ENCODE measurements around the gene IL31.
"Not testable (repeated sequence)": the region's sequence is repeated elsewhere in the genome, so short reads cannot be mapped to it uniquely, and the experiment has no call there.

The IL31 gene

DNA sequence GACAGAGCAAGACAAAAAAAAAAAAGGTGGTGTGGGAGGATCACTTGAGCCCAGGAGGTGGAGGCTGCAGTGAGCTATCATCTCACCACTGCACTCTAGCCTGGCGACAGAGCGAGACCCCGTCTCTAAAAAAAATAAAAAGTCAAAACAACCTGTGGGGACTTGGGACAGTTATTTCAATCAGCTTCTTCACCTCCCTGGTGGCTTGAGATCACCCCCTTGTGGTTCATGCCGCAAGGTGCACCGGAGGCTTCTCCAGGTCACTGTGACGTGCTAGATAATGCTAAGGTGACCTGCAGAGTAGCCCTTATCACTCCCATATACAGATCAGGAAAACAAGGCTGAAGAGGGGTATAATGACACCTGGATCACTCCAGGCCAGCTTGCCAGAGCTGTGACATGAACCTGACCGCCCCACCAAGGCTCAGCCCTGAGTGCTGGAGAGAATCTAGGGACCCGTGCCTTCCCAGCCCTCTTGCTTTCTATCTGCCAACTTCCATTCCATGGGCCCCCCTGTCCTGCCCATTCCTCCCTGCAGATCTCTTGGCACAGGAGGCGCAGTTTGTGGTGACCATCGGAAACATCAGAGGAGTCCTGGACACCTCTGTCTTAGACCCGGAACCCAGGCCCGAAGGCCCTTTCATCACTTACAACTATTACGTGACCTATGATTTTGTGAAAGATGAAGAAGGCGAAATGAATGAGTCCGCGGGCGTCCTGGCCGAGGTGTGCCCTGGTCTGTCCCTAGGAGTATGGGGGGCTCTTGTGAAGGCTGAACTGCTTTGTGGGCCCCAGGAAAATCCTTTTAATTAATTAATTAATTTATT lies 17.0 kb upstream of the IL31 start:
- FAIRE-seq: no peak

DNA sequence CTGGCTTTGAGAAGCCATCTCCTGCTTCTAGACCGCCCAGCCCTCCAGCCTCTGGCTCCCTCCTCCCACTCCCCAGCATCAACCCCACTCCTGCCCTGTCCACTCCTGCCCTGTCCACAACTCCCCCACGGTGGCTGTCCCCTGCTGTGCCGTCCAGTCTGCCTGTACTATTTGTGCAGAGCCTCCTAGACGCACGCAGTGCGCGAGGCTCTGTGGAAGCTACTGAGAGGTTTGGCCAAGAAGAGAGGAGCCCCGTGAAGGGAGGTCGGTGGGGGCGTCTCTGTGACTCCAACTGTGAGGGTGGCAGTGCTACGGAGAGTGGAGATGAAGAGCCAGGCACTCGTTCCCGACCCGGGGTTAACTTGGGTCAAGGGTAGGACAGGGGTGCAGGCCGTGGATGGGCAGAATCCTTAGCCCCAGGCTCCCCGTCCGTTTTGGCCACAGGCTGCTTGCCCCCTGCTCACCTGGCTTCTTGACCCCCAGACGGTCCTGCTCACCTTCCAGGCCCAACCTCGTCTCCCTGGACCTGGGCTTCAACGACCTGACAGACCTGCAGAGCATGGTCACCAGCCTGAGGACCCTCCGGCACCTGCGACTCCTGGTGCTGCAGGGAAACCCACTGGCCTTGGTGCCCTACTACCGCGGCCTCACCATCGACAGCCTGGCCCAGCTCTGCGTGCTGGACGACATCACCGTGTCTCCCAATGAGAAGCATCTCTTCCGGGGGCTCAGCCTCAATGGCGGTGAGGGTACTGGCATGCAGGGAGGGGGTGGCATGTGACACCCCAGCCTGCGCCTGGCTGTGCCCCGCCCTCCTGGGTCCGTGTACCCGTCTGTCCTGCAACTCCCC lies 15.8 kb upstream of the IL31 start:
- no peak for FAIRE-seq

DNA sequence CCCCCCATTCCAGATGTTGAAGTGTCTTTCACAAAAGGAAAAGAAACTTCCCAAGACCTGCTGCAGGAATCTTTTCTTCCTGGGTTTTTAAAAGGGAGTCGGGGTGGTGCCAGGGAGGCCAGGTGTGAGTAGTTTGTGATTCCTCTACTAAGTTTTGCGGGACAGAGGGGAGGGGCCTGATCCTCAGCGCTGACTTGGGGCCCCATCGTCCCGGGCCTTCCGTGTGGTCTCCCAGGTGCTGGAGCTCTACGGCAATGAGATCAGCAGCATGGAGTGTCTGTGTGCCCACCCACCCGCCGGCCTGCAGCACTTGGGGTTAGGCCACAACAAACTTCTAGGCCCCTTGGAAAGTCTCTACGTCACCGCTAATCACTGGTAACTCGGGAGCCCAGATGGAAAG lies 13.4 kb upstream of the IL31 start:
- no peak for FAIRE-seq

DNA sequence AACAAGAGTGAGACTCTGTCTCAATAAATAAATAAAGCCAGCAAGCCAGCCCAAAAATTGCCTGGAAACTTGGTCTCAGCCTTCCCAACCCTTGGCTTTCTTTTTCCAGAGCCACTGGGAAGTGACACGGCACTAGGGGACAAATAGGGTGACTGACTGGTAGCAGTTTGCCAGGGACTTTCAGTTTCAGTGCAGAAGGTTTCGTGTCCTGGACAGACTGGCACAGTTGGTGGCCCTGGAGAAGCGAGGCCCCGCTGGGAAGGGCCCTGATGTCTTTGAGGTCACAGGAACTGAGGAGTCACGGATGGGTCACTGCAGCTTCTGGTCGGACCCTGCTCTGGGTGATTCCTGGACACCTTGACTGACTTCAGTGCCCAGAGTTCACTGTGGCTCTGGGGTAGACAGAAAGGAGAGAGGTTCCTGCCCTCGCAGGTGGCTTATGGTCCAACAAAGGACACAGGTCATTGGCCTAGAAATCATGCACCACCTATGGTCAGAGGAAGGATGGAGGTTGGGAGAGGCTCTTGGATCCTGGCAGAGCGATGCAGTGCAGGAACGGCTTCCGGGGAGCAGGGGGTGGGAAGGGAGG lies 11.6 kb upstream of the IL31 start:
- no peak for FAIRE-seq

DNA sequence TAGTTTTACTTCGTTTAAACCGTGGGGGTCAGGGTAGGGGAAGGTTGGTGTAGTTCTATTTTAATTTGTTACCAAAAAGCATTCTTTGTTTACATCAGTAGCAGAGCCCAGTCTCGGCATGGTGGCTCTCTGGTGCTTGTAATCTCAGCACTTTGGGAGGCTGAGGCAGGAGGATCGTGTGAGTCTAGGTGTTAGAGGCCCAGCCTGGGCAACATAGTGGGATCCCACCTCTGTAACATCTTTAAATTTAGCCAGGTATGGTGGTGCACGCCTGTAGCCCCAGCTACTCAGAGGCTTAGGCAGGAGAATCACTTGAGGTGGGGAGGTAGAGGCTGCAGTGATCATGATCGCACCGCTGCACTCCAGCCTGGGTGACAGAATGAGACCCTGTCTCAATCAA lies 11.1 kb upstream of the IL31 start:
- FAIRE-seq: no peak

DNA sequence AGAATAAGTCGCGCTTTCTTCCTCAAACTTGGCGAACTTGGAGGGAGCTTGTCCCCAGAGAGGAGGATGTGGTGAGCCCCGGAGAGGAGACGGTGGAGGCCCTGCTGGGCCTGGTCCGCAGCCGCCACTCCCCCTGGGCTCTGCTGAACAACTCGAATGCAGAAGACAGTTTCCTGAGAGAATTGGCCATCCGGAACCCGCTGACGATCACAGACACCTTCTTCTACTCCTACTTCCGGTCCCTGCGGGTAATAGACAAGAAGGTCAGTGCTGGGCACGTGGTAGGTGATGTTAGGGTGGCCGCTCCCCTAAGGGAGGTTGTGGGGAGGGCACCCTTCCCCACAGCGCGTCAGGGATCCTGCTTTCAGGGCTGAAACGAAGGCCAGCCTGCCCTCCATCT lies 10.5 kb upstream of the IL31 start:
- FAIRE-seq: no peak

DNA sequence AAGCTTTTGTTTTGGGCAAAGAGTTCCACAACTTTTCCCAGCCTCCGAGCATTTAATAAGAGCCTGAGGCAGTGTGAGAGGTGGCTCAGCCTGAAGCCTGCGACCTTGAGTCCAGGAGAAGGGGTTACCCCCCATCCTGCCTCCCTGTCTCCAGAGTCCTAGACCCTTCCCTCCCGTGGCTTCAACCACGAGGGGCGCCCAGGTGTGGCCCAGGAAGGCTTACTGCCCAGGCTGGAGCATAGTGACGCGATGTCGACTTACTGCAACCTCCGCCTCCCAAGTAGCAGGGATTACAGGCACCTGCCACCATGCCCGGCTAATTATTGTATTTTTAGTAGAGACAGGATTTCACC lies 9.5 kb upstream of the IL31 start:
- FAIRE-seq: no peak

DNA sequence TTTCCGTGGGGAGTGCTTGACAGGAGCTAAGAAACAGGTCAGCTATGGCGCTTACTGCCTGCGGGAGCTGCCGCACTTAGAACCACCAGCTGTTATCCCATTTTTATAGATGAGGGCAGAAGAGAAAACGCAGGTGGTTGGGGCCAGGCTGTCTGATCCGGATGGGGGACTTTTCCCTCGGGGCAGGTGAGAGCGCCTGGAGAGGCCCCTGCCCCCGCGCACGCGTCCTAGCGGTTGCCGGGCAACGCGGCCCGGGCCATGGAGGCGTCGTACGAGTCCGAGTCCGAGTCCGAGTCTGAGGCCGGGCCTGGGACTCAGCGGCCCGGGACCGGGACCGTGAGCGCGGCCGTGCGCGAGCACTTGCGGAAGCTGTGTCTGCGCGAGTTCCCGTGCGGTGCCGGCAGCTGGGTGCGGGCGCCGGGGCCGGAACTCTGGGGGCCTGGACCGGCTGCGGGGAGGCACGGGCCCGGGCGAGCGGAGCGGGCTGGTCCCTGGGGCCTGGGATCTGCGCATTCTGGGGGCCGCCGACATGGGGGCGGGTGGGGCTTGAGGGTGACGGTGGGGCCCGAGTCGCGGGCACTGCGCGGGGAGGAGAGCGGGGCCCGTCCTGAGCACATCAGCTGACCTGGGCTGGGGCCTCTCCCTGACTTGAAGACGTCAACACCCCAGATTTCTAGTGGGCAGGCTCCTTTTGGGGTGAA lies 9.0 kb upstream of the IL31 start, which contains the start of gene LRRC43:
Gene LRRC43 (plus strand): TSS at position 237 of the 701 bp plus-strand sequence. CDS start 22 bp downstream, at position 259.
- no peak for FAIRE-seq

DNA sequence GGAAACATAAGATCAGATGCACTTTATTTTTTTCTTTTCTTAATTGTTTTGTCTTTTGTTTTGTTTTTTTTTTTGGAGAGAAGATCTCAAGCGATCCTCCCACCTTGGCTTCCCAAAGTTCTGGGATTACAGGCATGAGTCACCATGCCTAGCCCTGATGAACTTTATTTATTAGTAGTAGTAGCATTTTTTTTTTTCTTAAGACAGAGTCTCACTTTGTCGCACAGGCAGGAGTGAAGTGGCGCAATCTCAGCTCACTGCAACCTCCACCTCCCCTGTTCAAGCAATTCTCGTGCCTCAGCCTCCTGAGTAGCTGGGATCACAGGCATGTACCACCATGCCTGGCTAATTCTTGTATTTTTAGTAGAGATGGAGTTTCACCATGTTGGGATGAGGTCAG lies 2.5 kb upstream of the IL31 start:
- FAIRE-seq: not testable (repeated sequence)

DNA sequence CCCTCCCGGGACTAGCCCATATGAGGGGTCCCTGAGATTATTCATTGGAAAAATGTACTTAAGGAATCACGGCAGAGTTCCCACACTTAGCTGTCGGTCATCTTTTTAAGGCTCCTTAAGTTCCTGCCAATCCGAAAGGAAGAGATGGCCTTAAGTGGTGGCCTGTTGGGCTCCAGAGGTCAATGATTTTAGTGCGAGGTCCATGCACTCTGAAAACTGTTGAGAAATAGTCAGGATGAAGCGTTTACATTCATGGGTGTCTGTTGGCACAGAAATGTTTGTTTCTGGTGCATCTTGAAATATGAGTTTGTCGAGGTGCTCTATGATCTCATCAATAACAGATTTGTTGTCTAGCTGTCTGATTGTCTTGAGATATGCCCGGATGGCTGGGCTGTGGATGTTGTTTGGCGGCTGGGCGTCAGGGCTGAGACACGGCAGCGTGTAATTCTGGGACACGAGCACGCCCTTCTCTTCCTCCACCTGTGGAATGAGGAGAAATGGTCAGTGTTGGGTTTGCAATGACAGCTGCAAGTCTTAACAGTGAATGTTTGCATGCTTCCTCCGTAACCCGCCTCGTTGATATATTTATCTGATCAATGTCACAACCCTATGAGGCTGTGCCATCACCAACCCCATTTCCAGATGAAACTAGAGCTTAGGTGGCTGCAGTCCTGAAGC lies 1.6 kb downstream of the IL31 start:
- FAIRE-seq: no peak

DNA sequence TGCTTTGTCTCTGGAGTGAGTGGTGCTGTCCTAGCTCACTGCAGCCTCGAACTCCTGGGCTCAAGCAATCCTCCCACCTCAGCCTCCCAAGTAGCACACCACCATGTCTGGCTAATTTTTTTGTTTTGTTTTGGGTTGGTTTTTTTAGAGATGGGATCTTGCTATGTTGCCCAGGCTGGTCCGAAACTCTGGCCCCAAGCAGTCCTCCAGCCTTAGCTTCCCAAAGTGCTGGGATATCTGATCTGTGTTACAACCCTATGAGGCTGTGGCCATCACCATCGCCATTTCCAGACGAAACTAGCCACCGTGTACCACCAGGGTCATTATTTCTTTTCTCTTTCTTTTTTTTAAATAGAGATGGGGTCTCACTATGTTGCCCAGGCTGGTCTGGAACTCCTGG lies 2.6 kb downstream of the IL31 start:
- FAIRE-seq: no peak

DNA sequence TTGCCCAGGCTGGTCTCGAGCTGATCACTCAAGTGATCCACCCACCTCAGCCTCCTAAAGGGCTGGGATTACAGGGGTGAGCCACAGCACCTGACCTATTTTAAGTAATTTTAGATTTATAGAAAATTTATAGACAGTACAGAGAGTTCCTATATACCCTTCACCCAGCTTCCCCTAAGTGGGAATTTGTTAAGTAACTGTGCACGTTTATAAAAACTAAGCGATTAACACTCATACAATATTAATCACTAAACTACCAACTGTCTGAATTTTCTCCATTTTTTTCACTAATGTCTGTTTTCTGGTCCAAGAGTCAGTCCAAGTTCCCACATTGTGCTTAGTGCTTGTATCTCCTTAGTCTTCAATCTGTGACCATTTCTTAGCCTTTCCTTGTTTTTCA lies 5.5 kb downstream of the IL31 start:
- FAIRE-seq: no peak

DNA sequence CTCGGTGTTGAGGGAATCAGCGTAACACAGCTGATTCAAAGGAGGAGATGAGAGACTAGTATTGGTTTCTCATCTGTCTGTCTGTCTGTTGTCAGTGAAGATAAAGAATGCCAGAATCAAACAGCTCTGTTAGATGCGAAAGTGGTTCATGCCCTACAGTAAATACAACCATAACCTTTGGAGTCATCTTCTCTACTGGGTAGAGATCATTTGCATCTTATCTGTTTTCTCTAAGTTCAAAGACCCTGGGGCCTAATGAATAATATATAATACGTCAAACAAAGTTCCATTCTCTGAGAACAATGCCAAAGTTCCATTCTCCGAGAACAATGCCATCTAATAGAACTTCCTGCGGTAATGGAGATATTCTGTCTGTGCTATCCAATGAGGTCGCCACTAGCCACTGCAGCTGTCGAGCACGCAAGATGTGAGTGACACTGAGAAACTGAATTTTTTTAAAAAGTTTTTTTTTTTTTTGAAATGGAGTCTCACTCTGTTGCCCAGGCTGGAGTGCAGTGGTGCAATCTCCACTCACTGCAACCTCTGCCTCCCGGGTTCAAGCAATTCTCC lies 6.6 kb downstream of the IL31 start:
- no peak for FAIRE-seq

DNA sequence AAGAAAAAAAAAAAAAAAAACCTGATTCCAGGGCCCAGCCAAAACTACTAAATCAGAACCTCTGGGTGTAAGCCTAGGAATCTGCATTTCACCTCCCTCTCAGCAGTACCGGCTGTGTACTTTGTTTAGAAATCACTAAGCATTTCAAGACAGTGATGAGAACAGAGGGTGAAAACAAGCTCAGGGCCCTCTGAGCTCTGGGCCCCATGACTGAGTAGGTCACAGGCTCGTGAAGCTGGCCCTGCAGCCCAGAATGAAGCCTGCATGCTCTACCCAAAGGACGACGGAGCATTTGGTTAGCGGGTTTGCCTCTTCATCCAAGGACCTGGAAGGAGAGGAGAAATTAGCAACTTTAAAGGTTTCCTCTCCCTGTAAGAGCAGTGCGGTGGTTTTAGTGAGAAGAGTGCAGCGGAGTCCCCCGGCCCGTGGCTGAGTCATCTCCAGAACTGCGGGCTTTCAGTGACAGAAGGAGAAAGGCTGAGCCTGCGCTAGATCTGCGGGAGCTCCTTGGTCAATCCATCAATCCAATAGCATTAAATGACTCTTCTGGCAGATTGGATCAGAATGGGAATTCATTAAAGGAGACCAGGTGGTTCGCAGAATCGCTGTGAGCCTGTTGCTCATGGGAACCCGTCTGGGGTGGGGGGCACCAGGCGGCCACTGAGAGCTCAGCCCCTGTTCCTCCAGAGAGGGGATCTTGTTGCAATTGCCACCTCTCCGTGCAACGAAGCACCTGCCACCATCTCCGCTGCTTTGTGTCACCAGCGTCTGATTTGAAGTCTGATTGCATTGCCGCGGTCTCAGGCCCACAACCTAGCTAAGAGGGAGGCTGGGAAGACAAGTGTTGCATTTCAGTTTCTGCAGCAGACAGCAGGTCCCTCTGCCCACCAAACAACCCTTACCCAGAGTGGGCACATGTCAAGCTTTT lies 7.3 kb downstream of the IL31 start:
- FAIRE-seq: no peak

DNA sequence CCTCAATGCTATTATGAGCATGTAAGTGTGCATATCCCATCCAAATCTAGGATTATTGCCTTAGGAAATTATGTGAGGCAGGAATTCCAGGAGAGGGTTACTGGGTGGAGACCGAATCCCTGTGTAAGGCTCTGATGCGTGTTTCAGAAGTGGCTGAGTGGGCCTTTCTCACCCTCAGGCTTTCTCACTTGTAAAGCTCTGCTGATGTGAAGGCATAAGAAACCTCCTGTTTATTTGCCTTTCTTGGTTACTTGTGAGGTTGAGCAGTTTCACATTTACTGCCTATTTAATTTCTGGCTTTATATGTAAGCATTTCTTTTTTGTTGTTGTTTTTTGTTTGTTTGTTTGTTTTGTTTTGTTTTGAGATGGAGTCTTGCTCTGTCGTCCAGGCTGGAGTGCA lies 11.0 kb downstream of the IL31 start:
- FAIRE-seq: no peak

DNA sequence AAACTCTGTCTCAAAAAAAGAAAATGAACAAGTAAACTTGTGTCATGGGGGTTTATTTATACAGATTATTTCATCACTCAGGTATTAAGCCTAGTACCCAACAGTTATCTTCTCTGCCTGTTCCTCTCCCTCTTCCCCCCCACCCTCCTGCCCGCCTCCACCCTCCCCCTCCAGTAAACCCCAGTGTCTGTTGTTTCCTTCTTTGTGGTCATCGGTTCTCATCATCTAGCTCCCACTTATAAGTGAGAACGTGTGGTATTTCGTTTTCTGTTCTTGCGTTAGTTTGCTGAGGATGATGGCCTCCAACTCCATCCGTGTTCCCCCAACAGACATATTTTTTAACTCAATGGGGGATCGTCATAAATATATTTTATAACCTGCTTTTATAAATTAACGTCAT lies 12.3 kb downstream of the IL31 start:
- no peak for FAIRE-seq

DNA sequence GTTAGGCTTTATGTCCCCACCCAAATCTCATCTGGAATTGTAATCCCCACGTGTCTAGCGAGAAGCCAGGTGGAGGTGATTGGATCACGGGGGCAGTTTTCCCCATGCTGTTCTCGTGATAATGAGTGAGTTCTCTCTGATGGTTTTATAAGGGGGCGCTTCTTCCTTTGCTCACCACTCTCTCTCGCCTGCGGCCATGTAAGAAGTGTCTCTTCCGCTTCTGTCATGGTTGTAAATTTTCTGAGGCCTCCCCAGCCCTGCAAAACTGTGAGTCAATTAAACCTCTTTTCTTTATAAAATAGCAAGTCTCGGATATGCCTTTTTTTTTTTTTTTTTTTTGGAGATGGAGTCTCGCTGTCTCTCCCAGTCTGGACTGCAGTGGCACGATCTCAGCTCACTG lies 13.3 kb downstream of the IL31 start:
- FAIRE-seq: no peak

DNA sequence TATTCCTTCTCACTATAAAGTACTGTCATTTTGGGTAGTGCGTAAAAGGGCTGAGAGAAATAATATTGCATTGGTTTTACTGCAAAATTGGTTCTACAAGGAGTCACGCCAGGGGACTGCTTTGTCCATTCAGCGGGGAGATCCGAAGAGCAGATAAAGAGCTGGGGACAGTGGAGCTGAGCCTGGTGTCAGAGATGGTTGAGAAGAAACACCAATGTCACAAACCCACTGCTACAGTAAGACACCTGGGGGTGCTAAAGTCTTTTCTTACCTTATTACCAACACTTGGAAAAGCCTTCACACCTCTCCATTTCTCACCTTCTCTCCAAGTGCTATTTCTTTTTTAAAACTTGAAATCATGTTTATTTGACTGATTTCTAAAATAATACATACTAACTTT lies 14.1 kb downstream of the IL31 start:
- FAIRE-seq: no peak

DNA sequence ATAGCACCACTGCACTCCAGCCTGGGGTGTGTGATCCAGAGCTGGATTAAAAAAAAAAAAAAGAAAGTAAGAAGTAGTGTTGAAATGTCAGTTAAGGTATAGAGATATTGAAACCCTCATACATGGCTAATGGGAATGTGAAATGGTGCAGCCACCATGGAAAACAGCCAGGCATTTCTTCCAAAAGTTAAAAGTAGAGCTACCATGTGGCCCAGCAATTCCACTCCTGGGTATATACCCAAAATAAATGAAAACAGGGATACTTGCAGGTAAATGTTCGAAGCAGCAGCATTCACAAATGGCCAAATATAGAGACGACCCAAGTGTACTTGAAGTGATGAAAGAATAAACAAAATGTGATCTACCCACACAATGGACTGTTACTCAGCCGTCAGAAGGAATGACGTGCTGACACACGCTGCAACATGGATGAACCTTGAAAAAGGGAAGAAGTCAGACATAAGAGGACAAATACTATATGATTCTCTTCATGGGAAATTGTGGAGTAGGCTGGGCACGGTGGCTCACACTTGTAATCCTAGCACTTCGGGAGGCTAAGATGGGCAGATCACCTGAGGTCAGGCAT lies 15.2 kb downstream of the IL31 start:
- no peak for FAIRE-seq

DNA sequence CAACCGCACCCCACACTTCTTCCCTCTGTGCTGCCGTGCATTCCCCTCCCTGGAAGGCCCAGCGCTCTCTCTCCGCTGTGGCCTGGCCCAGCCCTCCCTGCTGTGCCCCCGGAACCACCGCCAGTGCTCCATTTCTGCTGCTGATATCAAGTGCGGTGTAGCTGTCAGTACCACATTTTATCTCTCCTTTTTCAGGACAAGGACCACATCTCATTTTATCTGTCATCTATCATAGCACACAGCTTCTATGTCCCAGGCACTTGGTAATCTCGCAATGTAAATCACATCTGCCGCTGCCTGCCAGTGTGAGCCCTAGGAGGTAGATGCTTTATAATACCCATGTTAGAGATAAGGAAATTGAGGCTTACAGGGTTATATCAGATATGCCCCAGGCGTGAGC lies 18.3 kb downstream of the IL31 start:
- no peak for FAIRE-seq

DNA sequence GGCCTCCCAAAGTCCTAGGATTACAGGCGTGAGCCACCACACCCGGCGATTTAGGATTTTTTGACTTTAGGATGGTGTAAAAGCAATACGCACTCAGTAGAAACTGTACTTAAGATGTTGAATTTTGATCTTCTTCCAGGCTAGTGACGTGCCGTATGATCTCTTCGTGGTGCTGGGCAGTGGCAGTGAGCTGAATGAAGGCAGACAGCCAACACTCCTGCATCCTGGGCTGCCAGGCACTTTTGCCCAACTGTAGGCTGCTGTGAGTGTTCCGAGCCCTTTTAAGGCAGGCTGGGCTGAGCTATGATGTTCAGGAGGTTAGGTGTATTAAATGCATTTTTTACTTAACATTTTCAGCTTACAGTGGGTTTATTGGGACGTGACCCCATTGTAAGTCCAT lies 21.3 kb downstream of the IL31 start:
- no peak for FAIRE-seq
